ENCODE results near the gene SLC12A9.

- TF ChIP-seq, protein P1, sequence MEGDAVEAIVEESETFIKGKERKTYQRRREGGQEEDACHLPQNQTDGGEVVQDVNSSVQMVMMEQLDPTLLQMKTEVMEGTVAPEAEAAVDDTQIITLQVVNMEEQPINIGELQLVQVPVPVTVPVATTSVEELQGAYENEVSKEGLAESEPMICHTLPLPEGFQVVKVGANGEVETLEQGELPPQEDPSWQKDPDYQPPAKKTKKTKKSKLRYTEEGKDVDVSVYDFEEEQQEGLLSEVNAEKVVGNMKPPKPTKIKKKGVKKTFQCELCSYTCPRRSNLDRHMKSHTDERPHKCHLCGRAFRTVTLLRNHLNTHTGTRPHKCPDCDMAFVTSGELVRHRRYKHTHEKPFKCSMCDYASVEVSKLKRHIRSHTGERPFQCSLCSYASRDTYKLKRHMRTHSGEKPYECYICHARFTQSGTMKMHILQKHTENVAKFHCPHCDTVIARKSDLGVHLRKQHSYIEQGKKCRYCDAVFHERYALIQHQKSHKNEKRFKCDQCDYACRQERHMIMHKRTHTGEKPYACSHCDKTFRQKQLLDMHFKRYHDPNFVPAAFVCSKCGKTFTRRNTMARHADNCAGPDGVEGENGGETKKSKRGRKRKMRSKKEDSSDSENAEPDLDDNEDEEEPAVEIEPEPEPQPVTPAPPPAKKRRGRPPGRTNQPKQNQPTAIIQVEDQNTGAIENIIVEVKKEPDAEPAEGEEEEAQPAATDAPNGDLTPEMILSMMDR (IDR thresholded peaks at IDR 0.05; ENCODE audit: poor library complexity), result no peak
- no peak for TF ChIP-seq EZH2phosphoT487 (IDR thresholded peaks at IDR 0.05; ENCODE audit: low read depth, severe bottlenecking, unreplicated experiment)
Observed at GRCh38 chr7:100835903-100836811, 16.4 kb upstream of the SLC12A9 start.
